Effector CD8-positive, alpha-beta T cell (primary cell): ENCODE measurements around the gene INTS1.

ENCODE experiments used
- DNase-seq: peaks from one replicate; lab custom pipeline; 2025; lab: John Stamatoyannopoulos, UW
- total RNA-seq, 4 experiments: gene quantifications; one replicate each; lab custom pipeline; 2026; lab: John Stamatoyannopoulos, UW

The INTS1 gene
- total RNA-seq = 175 to 261 (median 206) reads per million in 4 experiments

GRCh38 chr7:1503816-1504775 is at the start of gene INTS1:
INTS1 (minus strand) TSS chr7:1504389; CDS start chr7:1503960, 429 bp downstream.
- DNase-seq = peak; percentile 80

GRCh38 chr7:1553512-1554210 is 49.5 kb upstream of the INTS1 start:
- DNase-seq = no peak

GRCh38 chr7:1552200-1552599 is 48.0 kb upstream of the INTS1 start:
- DNase-seq = no peak

GRCh38 chr7:1550846-1551155 is 46.6 kb upstream of the INTS1 start:
- no peak for DNase-seq

GRCh38 chr7:1550005-1550845 is 46.0 kb upstream of the INTS1 start:
- DNase-seq = no peak

GRCh38 chr7:1549357-1550004 is 45.3 kb upstream of the INTS1 start:
- no peak for DNase-seq

GRCh38 chr7:1548944-1549343 is 44.8 kb upstream of the INTS1 start:
- no peak for DNase-seq

- DNase-seq = no peak
Observed at GRCh38 chr7:1548438-1548831, 44.2 kb upstream of the INTS1 start.

GRCh38 chr7:1547777-1548437 is 43.7 kb upstream of the INTS1 start:
- DNase-seq = no peak

- no peak for DNase-seq
Observed at GRCh38 chr7:1546909-1547776, 43.0 kb upstream of the INTS1 start.

GRCh38 chr7:1546274-1546908 is 42.2 kb upstream of the INTS1 start:
- DNase-seq = no peak

- DNase-seq = no peak
Observed at GRCh38 chr7:1545417-1546246, 41.4 kb upstream of the INTS1 start.

GRCh38 chr7:1544896-1545416 is 40.8 kb upstream of the INTS1 start:
- DNase-seq = no peak

- DNase-seq = no peak
Observed at GRCh38 chr7:1544178-1544895, 40.1 kb upstream of the INTS1 start.

GRCh38 chr7:1543826-1544177 is 39.6 kb upstream of the INTS1 start:
- no peak for DNase-seq

GRCh38 chr7:1542841-1543747 is 38.9 kb upstream of the INTS1 start:
- DNase-seq = no peak

- no peak for DNase-seq
Observed at GRCh38 chr7:1542329-1542728, 38.1 kb upstream of the INTS1 start.
